ENCODE results near the gene HSPD1. TPM values are rescaled to one million over a fixed set of nuclear protein-coding genes. Genes with fewer than 3 reads are reported as not detected.

The HSPD1 gene
- total and polyA plus RNA-seq, 10 of the 15 experiments (the other 5 are each of a cell fraction or from before 2014, with no cell fraction given) = 345 to 1,169 (median 695) TPM

DNA sequence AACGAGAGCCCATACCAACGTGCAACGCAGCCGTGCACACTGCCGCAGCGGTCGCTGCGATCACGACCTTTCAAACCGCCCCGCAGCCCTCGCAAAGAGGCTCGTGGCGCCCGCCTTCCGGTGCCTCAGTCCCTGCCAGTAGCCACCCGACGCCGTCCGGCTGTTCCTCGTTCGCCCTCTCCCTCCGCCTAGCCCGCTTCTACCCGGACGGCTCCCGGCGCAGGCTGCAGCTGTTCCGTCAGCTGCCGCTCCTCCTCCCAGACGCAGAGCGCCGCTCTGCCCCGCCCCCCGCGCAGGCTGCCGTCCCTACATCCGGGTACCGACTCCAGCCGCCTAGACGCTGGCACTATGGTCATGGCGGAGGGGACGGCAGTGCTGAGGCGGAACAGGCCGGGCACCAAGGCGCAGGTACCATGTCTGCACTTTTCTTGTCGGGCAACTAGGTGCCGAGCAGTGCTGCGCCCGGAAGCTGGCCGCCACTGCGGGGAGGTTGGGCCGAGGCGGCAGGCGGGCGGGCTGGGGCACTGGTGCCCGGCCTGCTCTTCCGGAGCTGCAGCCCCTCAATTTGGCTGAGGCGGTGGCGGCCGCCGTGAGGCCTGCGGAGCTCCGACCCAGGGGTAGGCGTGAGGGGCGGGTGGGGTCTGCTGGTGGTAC, 16.2 kb upstream of the HSPD1 start, which contains the start of gene MOB4 (continued):
- TF ChIP-seq, protein P1, sequence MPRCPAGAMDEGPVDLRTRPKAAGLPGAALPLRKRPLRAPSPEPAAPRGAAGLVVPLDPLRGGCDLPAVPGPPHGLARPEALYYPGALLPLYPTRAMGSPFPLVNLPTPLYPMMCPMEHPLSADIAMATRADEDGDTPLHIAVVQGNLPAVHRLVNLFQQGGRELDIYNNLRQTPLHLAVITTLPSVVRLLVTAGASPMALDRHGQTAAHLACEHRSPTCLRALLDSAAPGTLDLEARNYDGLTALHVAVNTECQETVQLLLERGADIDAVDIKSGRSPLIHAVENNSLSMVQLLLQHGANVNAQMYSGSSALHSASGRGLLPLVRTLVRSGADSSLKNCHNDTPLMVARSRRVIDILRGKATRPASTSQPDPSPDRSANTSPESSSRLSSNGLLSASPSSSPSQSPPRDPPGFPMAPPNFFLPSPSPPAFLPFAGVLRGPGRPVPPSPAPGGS (IDR thresholded peaks at IDR 0.05; ENCODE audit: borderline replicate concordance, insufficient read depth, low read depth, low read length, poor library complexity, severe bottlenecking) = peak; percentile 10
- peak; percentile 86 for TF ChIP-seq ZBTB40 (IDR thresholded peaks at IDR 0.05; ENCODE audit: borderline replicate concordance)
- TF ChIP-seq RAD51 (IDR thresholded peaks at IDR 0.05) = no peak
- TF ChIP-seq ZBED1 (IDR thresholded peaks at IDR 0.05; ENCODE audit: borderline replicate concordance) = peak; percentile 55; the same call in 1 of the 2 replicates
- peak; percentile 91 for TF ChIP-seq TCF12 (IDR thresholded peaks at IDR 0.05; ENCODE audit: low read depth, low read length)
- peak; percentile 66 to 86 for TF ChIP-seq BHLHE40 (IDR thresholded peaks at IDR 0.05; ENCODE audit: borderline replicate concordance in 1 of 2, low read depth in 2 of 2, low read length in 1 of 2)
- peak in 1 of 2 experiments; percentile 99; a peak in 2 of 4 replicates for TF ChIP-seq EP300 (IDR thresholded peaks at IDR 0.05; ENCODE audit: borderline replicate concordance in 1 of 2, control insufficient read depth in 1 of 2, low read depth in 2 of 2, low read length in 2 of 2)
- TF ChIP-seq ZNF207 (IDR thresholded peaks at IDR 0.05; ENCODE audit: borderline replicate concordance) = peak; percentile 97
- no peak for TF ChIP-seq CTCF (IDR thresholded peaks at IDR 0.05 in 2 of 3, conservative IDR thresholded peaks at IDR 0.05 in 1 of 3; ENCODE audit: control insufficient read depth in 2 of 3, extremely low read depth in 1 of 3, insufficient read depth in 1 of 3, low read depth in 3 of 3, low read length in 3 of 3)
- peak; percentile 7; the same call in 1 of the 2 replicates for TF ChIP-seq ZSCAN29 (IDR thresholded peaks at IDR 0.05)
- peak; percentile 97 for TF ChIP-seq NBN (IDR thresholded peaks at IDR 0.05)
- TF ChIP-seq SREBF2 (IDR thresholded peaks at IDR 0.05; ENCODE audit: low read length) = 0 out of 2 replicates have a peak, but pooled peaks have one; percentile 13
